ENCODE data around the gene TLR3.

DNA sequence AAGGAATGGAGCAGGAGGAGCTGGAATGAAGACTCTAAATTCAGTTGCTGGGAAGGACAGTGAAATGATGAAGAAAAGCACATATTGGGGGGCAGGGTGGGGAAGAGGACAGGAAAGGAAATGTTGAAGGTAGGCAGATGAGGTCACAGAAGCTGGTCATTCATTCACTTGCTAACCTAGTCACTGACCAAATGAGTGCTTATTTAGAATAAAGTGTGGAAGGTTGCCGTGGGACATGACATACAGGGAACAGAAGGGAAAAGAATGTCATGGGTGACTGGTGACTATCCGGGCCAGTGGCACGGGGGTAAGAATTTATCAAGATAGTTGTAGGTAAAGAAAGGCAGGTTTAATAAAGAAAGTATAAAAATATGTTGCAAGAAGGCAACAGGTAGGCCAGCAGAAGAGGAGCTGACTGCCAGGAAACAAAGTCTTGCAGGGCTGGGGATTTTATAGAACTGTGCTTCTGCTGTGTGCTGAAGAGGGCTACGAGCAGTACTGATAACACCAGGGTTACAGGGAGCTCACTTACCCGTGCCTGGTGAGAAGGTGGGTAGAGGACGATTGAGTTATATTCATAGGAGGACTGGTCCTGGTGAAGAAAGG lies 31.9 kb upstream of the TLR3 start:
- no peak for TF ChIP-seq FOXM1 (IDR thresholded peaks at IDR 0.05; ENCODE audit: borderline replicate concordance)
- TF ChIP-seq SP1 (IDR thresholded peaks at IDR 0.05): no peak
- TF ChIP-seq TARDBP (IDR thresholded peaks at IDR 0.05): no peak

Measured in HEK293T (cell line).